ENCODE results near the gene SLC36A4. TPM values are rescaled to one million over a fixed set of nuclear protein-coding genes. Genes with fewer than 3 reads are reported as not detected.

SLC36A4 gene
- total and polyA plus RNA-seq, 2 of the 4 experiments (the other 2 are of a cell fraction) = 9.2 to 13.1 TPM

DNA sequence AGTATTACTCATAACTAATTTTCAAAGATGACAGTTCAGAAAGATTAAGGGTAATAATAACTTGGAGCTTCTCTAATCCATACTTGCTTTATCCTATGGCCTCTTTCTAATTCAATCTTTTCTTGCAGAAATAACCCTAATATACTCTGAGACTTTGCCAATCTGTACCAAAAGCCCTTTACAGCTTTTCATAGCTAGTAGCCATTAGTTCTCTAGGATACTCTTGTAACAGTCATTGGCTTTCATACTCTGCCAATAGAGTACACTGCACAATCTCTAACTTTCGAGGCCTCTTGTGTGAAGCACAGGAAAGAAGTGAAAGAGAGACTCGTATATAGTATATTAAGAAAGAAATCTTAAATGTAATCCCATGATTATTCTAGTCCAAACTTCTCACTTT lies 38.1 kb downstream of the SLC36A4 start:
- Histone ChIP-seq H3K4me2 (ENCODE audit: low read depth, low read length) (no peak overlapping the region), H3K9me3 (ENCODE audit: control insufficient read depth, insufficient read depth, low read length) (no peaks in the 10 kb centered on the region), H3K9ac (ENCODE audit: low read depth, low read length) (no peak overlapping the region), H3K79me1 (ENCODE audit: low read depth in 1 of 2, low read length in 2 of 2) (no peaks in the 10 kb centered on the region), H3K14ac (replicated peaks; ENCODE audit: low read depth, low read length) (no peak overlapping the region), H3K4ac (ENCODE audit: low read depth, low read length) (no peak overlapping the region), H2AK9ac (replicated peaks; ENCODE audit: low read depth, low read length, poor library complexity) (no peak overlapping the region), H2BK15ac (ENCODE audit: low read depth, low read length) (no peak overlapping the region), H4K8ac (ENCODE audit: low read depth in 2 of 2, low read length in 2 of 2) (no peak overlapping the region), H3K56ac (ENCODE audit: extremely low read depth, insufficient read depth, low read length) (no peak overlapping the region), H3K23ac (ENCODE audit: low read depth, low read length) (no peak overlapping the region), H2BK5ac (ENCODE audit: low read depth, low read length, poor library complexity, severe bottlenecking) (no peak overlapping the region), H4K20me1 (ENCODE audit: insufficient read depth, low read length) (no peaks in the 10 kb centered on the region), H3K4me3 (ENCODE audit: insufficient read depth, low read depth, low read length) (no peak overlapping the region), H4K5ac (ENCODE audit: low read depth, low read length) (no peak overlapping the region), H3K36me3 (ENCODE audit: control insufficient read depth, insufficient read depth, low read length) (peaks cover 7% of the 10 kb centered on the region), H2BK120ac (ENCODE audit: low read depth, low read length) (no peak overlapping the region), H3K4me1 (ENCODE audit: control insufficient read depth, insufficient read depth, low read length) (no peaks in the 10 kb centered on the region), H3K18ac (ENCODE audit: low read depth, low read length) (no peak overlapping the region), H3K27me3 (ENCODE audit: control insufficient read depth, insufficient read depth, low read length) (no peaks in the 10 kb centered on the region), H2AFZ (replicated peaks; ENCODE audit: low read length, poor library complexity) (no peak overlapping the region), H3K9me1 (ENCODE audit: insufficient read depth, low read length) (no peaks in the 10 kb centered on the region; the same call in 1 of the 2 replicates), H3K27ac (ENCODE audit: insufficient read depth, low read length) (no peak overlapping the region), H4K91ac (ENCODE audit: insufficient read depth, low read depth, low read length) (no peak overlapping the region), H2BK20ac (ENCODE audit: low read depth, low read length) (no peak overlapping the region), H2AK5ac (ENCODE audit: low read depth, low read length) (no peak overlapping the region)
- TF ChIP-seq RCOR1 (IDR thresholded peaks at IDR 0.05; ENCODE audit: insufficient replicate concordance, low read length) = no peak
- no peak for TF ChIP-seq BHLHE40 (IDR thresholded peaks at IDR 0.05; ENCODE audit: low read depth, low read length)
- no peak for TF ChIP-seq MXI1 (IDR thresholded peaks at IDR 0.05; ENCODE audit: borderline replicate concordance, low read depth, low read length)
- no peak for TF ChIP-seq NFE2L2 (IDR thresholded peaks at IDR 0.05; ENCODE audit: low read depth, low read length)
- TF ChIP-seq CHD1 (IDR thresholded peaks at IDR 0.05; ENCODE audit: low read depth, low read length) = no peak
- TF ChIP-seq, protein P1, sequence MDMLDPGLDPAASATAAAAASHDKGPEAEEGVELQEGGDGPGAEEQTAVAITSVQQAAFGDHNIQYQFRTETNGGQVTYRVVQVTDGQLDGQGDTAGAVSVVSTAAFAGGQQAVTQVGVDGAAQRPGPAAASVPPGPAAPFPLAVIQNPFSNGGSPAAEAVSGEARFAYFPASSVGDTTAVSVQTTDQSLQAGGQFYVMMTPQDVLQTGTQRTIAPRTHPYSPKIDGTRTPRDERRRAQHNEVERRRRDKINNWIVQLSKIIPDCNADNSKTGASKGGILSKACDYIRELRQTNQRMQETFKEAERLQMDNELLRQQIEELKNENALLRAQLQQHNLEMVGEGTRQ (IDR thresholded peaks at IDR 0.05; ENCODE audit: low read depth, low read length) = no peak
- TF ChIP-seq, protein P2, sequence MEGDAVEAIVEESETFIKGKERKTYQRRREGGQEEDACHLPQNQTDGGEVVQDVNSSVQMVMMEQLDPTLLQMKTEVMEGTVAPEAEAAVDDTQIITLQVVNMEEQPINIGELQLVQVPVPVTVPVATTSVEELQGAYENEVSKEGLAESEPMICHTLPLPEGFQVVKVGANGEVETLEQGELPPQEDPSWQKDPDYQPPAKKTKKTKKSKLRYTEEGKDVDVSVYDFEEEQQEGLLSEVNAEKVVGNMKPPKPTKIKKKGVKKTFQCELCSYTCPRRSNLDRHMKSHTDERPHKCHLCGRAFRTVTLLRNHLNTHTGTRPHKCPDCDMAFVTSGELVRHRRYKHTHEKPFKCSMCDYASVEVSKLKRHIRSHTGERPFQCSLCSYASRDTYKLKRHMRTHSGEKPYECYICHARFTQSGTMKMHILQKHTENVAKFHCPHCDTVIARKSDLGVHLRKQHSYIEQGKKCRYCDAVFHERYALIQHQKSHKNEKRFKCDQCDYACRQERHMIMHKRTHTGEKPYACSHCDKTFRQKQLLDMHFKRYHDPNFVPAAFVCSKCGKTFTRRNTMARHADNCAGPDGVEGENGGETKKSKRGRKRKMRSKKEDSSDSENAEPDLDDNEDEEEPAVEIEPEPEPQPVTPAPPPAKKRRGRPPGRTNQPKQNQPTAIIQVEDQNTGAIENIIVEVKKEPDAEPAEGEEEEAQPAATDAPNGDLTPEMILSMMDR (conservative IDR thresholded peaks at IDR 0.05; ENCODE audit: low read depth, low read length) = no peak
- TF ChIP-seq RAD21 (IDR thresholded peaks at IDR 0.05; ENCODE audit: low read length) = no peak
- TF ChIP-seq MAFK (IDR thresholded peaks at IDR 0.05; ENCODE audit: low read depth, low read length) = no peak
- TF ChIP-seq MAZ (IDR thresholded peaks at IDR 0.05; ENCODE audit: borderline replicate concordance, low read depth, low read length) = no peak
- TF ChIP-seq CEBPB (IDR thresholded peaks at IDR 0.05; ENCODE audit: low read depth, low read length) = no peak
- TF ChIP-seq FOS (IDR thresholded peaks at IDR 0.05; ENCODE audit: low read depth, low read length) = no peak
- ChIA-PET CTCF (interaction anchor here (0.6 kb wide), 1 partner anchor 206 kb away, joined by 3 read pairs; no protein-coding TSS in a partner anchor), POLR2A (ENCODE audit: unreplicated experiment) (no interaction called here)
- in situ Hi-C loops (cut with MboI; ENCODE audit: low sequenced_read_pairs) = no loop called here
- no peak for ATAC-seq (ENCODE audit: low read depth)
- no TSS peak for BruUV-seq (replicated peaks)
- dilution Hi-C loops (cut with HindIII; ENCODE audit: low sequenced_read_pairs, unreplicated experiment) = no loop called here
- DNase-seq = no peak
- intact Hi-C loops (cut with micrococcal nuclease) = no loop called here
- WGBS, 2 experiments (ENCODE audit: extremely low coverage in 2 of 2, insufficient read length in 1 of 2) = no CpG with 5 or more reads among the region's 2 CpGs

All from IMR-90 (cell line).